GM23248 (cell line): ENCODE measurements around the gene APOL1. TPM values are rescaled to one million over a fixed set of nuclear protein-coding genes. Genes with fewer than 3 reads are reported as not detected.

ENCODE experiments used
- DNase-seq: peaks from one replicate; pipeline ENCODE4 v3.0.0-alpha.2; 2015
- H2AFZ ChIP-seq: fragments of 200-600 bp; sonication (generic); 2 replicates; pipeline ENCODE4 v1.6.1; 2016; ENCODE audit warnings: antibody characterized with exemption
- H3F3A ChIP-seq: fragments of 200-600 bp; sonication (generic); 2 replicates; pipeline ENCODE4 v1.6.1; 2016; ENCODE audit warnings: mild to moderate bottlenecking, antibody characterized with exemption, mixed run types; ENCODE audit not compliant: insufficient read depth
- H3K27ac ChIP-seq: fragments of 200-600 bp; sonication (generic); 2 replicates; pipeline ENCODE4 v1.5.1; 2016; ENCODE audit warnings: mild to moderate bottlenecking
- H3K27me3 ChIP-seq: fragments of 200-600 bp; sonication (generic); replicated peaks from 2 replicates; pipeline ENCODE4 v1.6.1; 2016; ENCODE audit warnings: mild to moderate bottlenecking; ENCODE audit not compliant: insufficient read depth
- H3K36me3 ChIP-seq: fragments of 200-600 bp; sonication (generic); 2 replicates; pipeline ENCODE4 v1.6.1; 2016; ENCODE audit warnings: low read depth, mild to moderate bottlenecking
- H3K4me1 ChIP-seq: fragments of 200-600 bp; sonication (generic); 2 replicates; pipeline ENCODE4 v1.6.1; 2016; ENCODE audit warnings: mild to moderate bottlenecking; ENCODE audit not compliant: insufficient read depth
- H3K4me2 ChIP-seq: fragments of 200-600 bp; sonication (generic); one replicate; pipeline ENCODE4 v1.6.1; 2016; ENCODE audit warnings: mild to moderate bottlenecking; ENCODE audit not compliant: unreplicated experiment
- H3K4me3 ChIP-seq: fragments of 200-600 bp; sonication (generic); 2 replicates; pipeline ENCODE4 v1.5.1; 2016; ENCODE audit warnings: mild to moderate bottlenecking
- H3K79me2 ChIP-seq: fragments of 200-600 bp; sonication (generic); 2 replicates; pipeline ENCODE4 v1.6.1; 2016; ENCODE audit warnings: mild to moderate bottlenecking; ENCODE audit not compliant: insufficient read depth
- H3K9ac ChIP-seq: fragments of 200-600 bp; sonication (generic); 2 replicates; pipeline ENCODE4 v1.6.1; 2016; ENCODE audit warnings: mild to moderate bottlenecking
- H3K9me2 ChIP-seq: fragments of 200-600 bp; sonication (generic); 2 replicates; pipeline ENCODE4 v1.6.1; 2016; ENCODE audit warnings: mixed run types, mild to moderate bottlenecking, moderate library complexity; ENCODE audit not compliant: insufficient read depth
- H3K9me3 ChIP-seq: fragments of 200-600 bp; sonication (generic); one replicate; pipeline ENCODE4 v1.6.1; 2017; ENCODE audit warnings: low read depth
- H4K20me1 ChIP-seq: fragments of 200-600 bp; sonication (generic); 2 replicates; pipeline ENCODE4 v1.6.0; 2016; ENCODE audit not compliant: insufficient read depth
- EZH2 ChIP-seq: fragments of 200-600 bp; sonication (generic); IDR thresholded peaks from 2 replicates; pipeline ENCODE4 v1.6.1; 2018; ENCODE audit warnings: antibody characterized with exemption, mild to moderate bottlenecking; ENCODE audit not compliant: insufficient read depth, poor library complexity, severe bottlenecking
- EZH2phosphoT487 ChIP-seq: fragments of 200-600 bp; sonication (generic); IDR thresholded peaks from 2 replicates; pipeline ENCODE4 v1.6.1; 2018; ENCODE audit warnings: antibody characterized with exemption, moderate library complexity, mild to moderate bottlenecking, low read depth; ENCODE audit not compliant: insufficient read depth
- WGBS, 2 experiments: methylation state at CpG; one replicate each; pipeline ENCODE4 v1.1.6; 2015 to 2017; ENCODE audit warnings: low lambda C conversion rate in 2 of 2, low coverage in 1 of 2; ENCODE audit errors: missing lambda C conversion rate in 2 of 2; 5-methylcytosine and 5-hydroxymethylcytosine counted together
- in situ Hi-C: fragments of 300-500 bp; cut with MboI; formaldehyde crosslinking; loops from 2 replicates; pipeline ENCODE4 v1.15.0; 2020
- polyA plus RNA-seq: library from polyadenylated mRNA; unstranded; fragments of >200 nt; fragmentation: Nextera tagmentation; extraction: Ambion mirVana; gene quantifications from 2 replicates; pipeline ENCODE4 v1.2.1, GENCODE V29; 2016
- total RNA-seq: library from RNA; depleted of rRNA; stranded (reverse); fragments of >200 nt; shearing (Covaris generic); gene quantifications from 2 replicates; pipeline ENCODE4 v1.2.3, GENCODE V29; 2014

Gene APOL1
- total and polyA plus RNA-seq, 2 experiments from 2014 or later: 8.3 to 12.8 TPM

GRCh38 chr22:36298118-36298517 lies 45.2 kb downstream of the APOL1 start:
- DNase-seq: no peak
- Histone ChIP-seq H3K9me2 (no peaks in the 10 kb centered on the region), H3K4me1 (no peaks in the 10 kb centered on the region), H3K79me2 (peaks cover 92% of the 10 kb centered on the region), H3K27me3 (no peaks in the 10 kb centered on the region), H3K36me3 (peaks cover 95% of the 10 kb centered on the region), H3K27ac (no peak overlapping the region), H4K20me1 (no peaks in the 10 kb centered on the region), H3K9ac (no peak overlapping the region), H3F3A (peaks cover 57% of the 10 kb centered on the region), H3K4me2 (no peak overlapping the region), H3K9me3 (no peaks in the 10 kb centered on the region), H2AFZ (no peak overlapping the region), H3K4me3 (no peak overlapping the region)
- WGBS, 2 experiments: 93 to 96% methylated on average over 8 of the region's 8 CpGs
- in situ Hi-C loops: no loop called here
- no peak for TF ChIP-seq EZH2
- TF ChIP-seq EZH2phosphoT487: no peak

GRCh38 chr22:36298601-36299000 lies 45.7 kb downstream of the APOL1 start:
- peaks cover 92% of the 10 kb centered on the region for H3K79me2 ChIP-seq
- no peaks in the 10 kb centered on the region for H3K4me1 ChIP-seq
- no peak overlapping the region for H3K4me2 ChIP-seq
- 95 to 98% methylated on average over 11 to 13 of the region's 13 CpGs for WGBS, 2 experiments
- H3K36me3 ChIP-seq: peaks cover 96% of the 10 kb centered on the region
- peaks cover 55% of the 10 kb centered on the region for H3F3A ChIP-seq
- in situ Hi-C loops: no loop called here
- no peaks in the 10 kb centered on the region for H4K20me1 ChIP-seq
- H3K9me2 ChIP-seq: no peaks in the 10 kb centered on the region
- DNase-seq: no peak
- H3K4me3 ChIP-seq: no peak overlapping the region
- TF ChIP-seq EZH2 (no peak), EZH2phosphoT487 (no peak)
- H3K27ac ChIP-seq: no peak overlapping the region
- H3K9me3 ChIP-seq: no peaks in the 10 kb centered on the region
- H3K27me3 ChIP-seq: no peaks in the 10 kb centered on the region
- no peak overlapping the region for H3K9ac ChIP-seq
- H2AFZ ChIP-seq: no peak overlapping the region

- Histone ChIP-seq H3K9me3 (no peaks in the 10 kb centered on the region), H3K4me3 (no peak overlapping the region), H3K27me3 (no peaks in the 10 kb centered on the region), H3F3A (peaks cover 51% of the 10 kb centered on the region), H2AFZ (no peak overlapping the region), H3K9ac (no peak overlapping the region), H3K9me2 (no peaks in the 10 kb centered on the region), H3K79me2 (peaks cover 91% of the 10 kb centered on the region), H4K20me1 (no peaks in the 10 kb centered on the region), H3K4me2 (no peak overlapping the region), H3K36me3 (peaks cover 95% of the 10 kb centered on the region), H3K4me1 (no peaks in the 10 kb centered on the region), H3K27ac (no peak overlapping the region)
- no peak for DNase-seq
- 84 to 90% methylated on average over 10 to 14 of the region's 14 CpGs for WGBS, 2 experiments
- TF ChIP-seq EZH2 (no peak), EZH2phosphoT487 (no peak)
- in situ Hi-C loops: no loop called here
Observed at GRCh38 chr22:36299295-36299694, 46.4 kb downstream of the APOL1 start.

GRCh38 chr22:36299911-36300310 lies 47.0 kb downstream of the APOL1 start:
- Histone ChIP-seq H3K36me3 (peaks cover 95% of the 10 kb centered on the region), H3K9ac (no peak overlapping the region)
- 94% methylated on average over 12 of the region's 12 CpGs for WGBS, 2 experiments

More at GRCh38 chr22:36299911-36300310, 47.0 kb downstream of the APOL1 start:
- H3K4me3 ChIP-seq: no peak overlapping the region
- H3K4me1 ChIP-seq: no peaks in the 10 kb centered on the region
- H2AFZ ChIP-seq: no peak overlapping the region
- H3K9me2 ChIP-seq: no peaks in the 10 kb centered on the region
- no peak overlapping the region for H3K4me2 ChIP-seq
- H3K27me3 ChIP-seq: no peaks in the 10 kb centered on the region
- H3K27ac ChIP-seq: no peak overlapping the region
- no peaks in the 10 kb centered on the region for H3K9me3 ChIP-seq
- H4K20me1 ChIP-seq: no peaks in the 10 kb centered on the region
- H3K79me2 ChIP-seq: peaks cover 93% of the 10 kb centered on the region
- TF ChIP-seq EZH2phosphoT487 (no peak), EZH2 (no peak)
- in situ Hi-C loops: loop anchor here (10.0 kb wide), 1 partner anchor 165 kb away; no protein-coding TSS in a partner anchor
- H3F3A ChIP-seq: peaks cover 49% of the 10 kb centered on the region
- DNase-seq: no peak
